Breast epithelium (tissue), 4 donors: ENCODE results near the gene ZNF546. TPM values are rescaled to one million over a fixed set of nuclear protein-coding genes. Genes with fewer than 3 reads are reported as not detected.
"Not testable (repeated sequence)": the region's sequence is repeated elsewhere in the genome, so short reads cannot be mapped to it uniquely, and the experiment has no call there.

Source experiments
- DNase-seq, 2 donors: peaks; one replicate each; pipeline ENCODE4 v3.0.0-alpha.2; 2019; ENCODE audit warnings: low spot score in 2 of 2
- H3K27ac ChIP-seq, 2 donors: fragments of 200-600 bp; sonication (generic) in 1 of 2; one replicate each; pipeline ENCODE4 v1.5.1; 2016 to 2019; ENCODE audit warnings: mild to moderate bottlenecking in 1 of 2
- H3K27me3 ChIP-seq, 2 donors: fragments of 200-600 bp; sonication (generic) in 1 of 2; one replicate each; pipeline versions ENCODE4 v1.5.1 to v1.6.0; 2017 to 2019; ENCODE audit warnings: control low read depth in 1 of 2, mild to moderate bottlenecking in 1 of 2
- H3K36me3 ChIP-seq: fragments of 200-600 bp; one replicate; pipeline ENCODE4 v1.5.1; 2019
- H3K4me1 ChIP-seq, 2 donors: fragments of 200-600 bp; sonication (generic); one replicate each; pipeline ENCODE4 v1.5.1; 2016 to 2019; ENCODE audit warnings: control low read depth in 1 of 2
- H3K4me3 ChIP-seq, 3 donors: fragments of 200-600 bp; sonication (generic); 1 replicate in 2 of 3; 2 replicates in 1 of 3; pipeline ENCODE4 v1.5.1; 2016 to 2019; ENCODE audit warnings: mild to moderate bottlenecking in 3 of 3, moderate library complexity in 2 of 3
- H3K9me3 ChIP-seq, 2 donors: fragments of 200-600 bp; sonication (generic) in 1 of 2; one replicate each; pipeline ENCODE4 v1.5.1; 2016 to 2019; ENCODE audit warnings: control low read depth in 1 of 2
- POLR2A ChIP-seq: fragments of 450-650 bp; IDR thresholded peaks from one replicate; pipeline ENCODE4 v1.6.1; 2016; ENCODE audit warnings: antibody characterized with exemption, mild to moderate bottlenecking, moderate library complexity
- POLR2AphosphoS5 ChIP-seq, 3 donors: sonication (generic); formaldehyde crosslinking; IDR thresholded peaks; one replicate each; pipeline ENCODE4 v1.6.1; 2017; ENCODE audit warnings: antibody characterized with exemption in 3 of 3
- intact Hi-C: fragments of 100-400 bp; cut with DNase I; formaldehyde crosslinking; loops from one replicate; pipeline ENCODE4 v1.15.1; 2023; ENCODE audit warnings: low total_unique reads
- total RNA-seq, 3 donors: library from RNA; depleted of rRNA; stranded (reverse); fragments of >200 nt; gene quantifications; one replicate each; pipeline ENCODE4 v1.1.0, GENCODE V29; 2016
- TF ChIP-seq, protein P1 (sequence below), 3 donors: fragments of 450-650 bp; IDR thresholded peaks; one replicate each; pipeline ENCODE4 v1.5.1; 2016 to 2017; ENCODE audit warnings: antibody characterized with exemption in 3 of 3, mild to moderate bottlenecking in 3 of 3, moderate library complexity in 3 of 3

The ZNF546 gene
- total RNA-seq, 3 donors from 2014 or later, result 4.3 to 9.7 (median 8.8) TPM

DNA sequence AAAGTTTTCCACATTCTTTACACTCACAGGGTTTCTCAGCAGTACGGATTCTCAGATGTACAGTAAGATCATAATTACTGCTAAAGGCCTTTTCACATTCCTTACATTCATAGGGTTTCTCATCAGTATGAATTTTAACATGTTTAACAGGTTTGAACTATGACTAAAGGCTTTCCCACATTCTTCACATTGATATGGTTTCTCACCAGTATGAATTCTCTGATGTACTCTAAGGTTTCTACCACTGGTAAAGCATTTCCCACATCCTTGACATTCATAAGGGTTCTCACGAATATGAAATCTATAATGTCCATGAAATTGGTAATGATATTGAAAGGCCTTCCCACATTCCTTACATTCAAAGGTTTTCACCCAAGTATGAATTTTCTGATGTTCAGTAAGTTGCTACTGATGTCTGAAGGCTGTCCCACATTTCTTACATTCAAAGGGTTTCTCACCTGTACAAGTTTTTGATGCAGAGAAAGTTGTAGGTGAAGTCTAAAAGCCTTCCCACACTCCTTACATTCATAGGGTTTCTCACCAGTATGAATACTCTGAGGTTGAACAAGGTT is 37.2 kb downstream of the ZNF546 start:
- H3K27me3 ChIP-seq, result no peaks in the 10 kb centered on the region
- no peak overlapping the region for H3K27ac ChIP-seq
- H3K36me3 ChIP-seq, result no peaks in the 10 kb centered on the region
- DNase-seq, result no peak
- H3K4me3 ChIP-seq, result no peak overlapping the region
- peaks cover 70 to 89% of the 10 kb centered on the region in 2 donors for H3K9me3 ChIP-seq
- intact Hi-C loops, result no loop called here
- no peaks in the 10 kb centered on the region for H3K4me1 ChIP-seq
- TF ChIP-seq, protein P1, sequence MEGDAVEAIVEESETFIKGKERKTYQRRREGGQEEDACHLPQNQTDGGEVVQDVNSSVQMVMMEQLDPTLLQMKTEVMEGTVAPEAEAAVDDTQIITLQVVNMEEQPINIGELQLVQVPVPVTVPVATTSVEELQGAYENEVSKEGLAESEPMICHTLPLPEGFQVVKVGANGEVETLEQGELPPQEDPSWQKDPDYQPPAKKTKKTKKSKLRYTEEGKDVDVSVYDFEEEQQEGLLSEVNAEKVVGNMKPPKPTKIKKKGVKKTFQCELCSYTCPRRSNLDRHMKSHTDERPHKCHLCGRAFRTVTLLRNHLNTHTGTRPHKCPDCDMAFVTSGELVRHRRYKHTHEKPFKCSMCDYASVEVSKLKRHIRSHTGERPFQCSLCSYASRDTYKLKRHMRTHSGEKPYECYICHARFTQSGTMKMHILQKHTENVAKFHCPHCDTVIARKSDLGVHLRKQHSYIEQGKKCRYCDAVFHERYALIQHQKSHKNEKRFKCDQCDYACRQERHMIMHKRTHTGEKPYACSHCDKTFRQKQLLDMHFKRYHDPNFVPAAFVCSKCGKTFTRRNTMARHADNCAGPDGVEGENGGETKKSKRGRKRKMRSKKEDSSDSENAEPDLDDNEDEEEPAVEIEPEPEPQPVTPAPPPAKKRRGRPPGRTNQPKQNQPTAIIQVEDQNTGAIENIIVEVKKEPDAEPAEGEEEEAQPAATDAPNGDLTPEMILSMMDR (IDR thresholded peaks at IDR 0.05), result no peak
- TF ChIP-seq POLR2A (no peak), POLR2AphosphoS5 (IDR thresholded peaks at IDR 0.05) (no peak)

DNA sequence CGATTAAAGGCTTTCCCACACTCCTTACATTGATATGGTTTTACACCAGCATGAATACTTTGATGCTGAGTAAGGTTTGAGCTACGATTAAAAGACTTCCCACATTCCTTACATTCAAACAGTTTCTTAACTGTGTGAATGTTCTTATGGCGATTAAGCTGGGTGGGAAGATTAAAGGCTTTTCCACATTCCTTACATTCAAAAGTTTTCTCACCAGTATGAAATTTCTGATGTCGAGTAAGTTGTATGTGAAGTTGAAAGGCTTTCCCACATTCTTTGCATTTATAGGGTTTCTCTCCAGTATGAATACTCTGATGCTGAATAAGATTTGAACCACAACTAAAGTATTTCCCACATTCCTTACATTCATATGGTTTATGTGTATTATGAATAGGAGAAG is 39.1 kb downstream of the ZNF546 start:
- H3K27me3 ChIP-seq, result no peaks in the 10 kb centered on the region
- intact Hi-C loops, result no loop called here
- TF ChIP-seq POLR2A (no peak), POLR2AphosphoS5 (IDR thresholded peaks at IDR 0.05) (no peak)
- TF ChIP-seq, protein P1 (IDR thresholded peaks at IDR 0.05), result no peak
- no peak overlapping the region for H3K4me3 ChIP-seq
- no peak for DNase-seq
- no peaks in the 10 kb centered on the region for H3K36me3 ChIP-seq
- H3K9me3 ChIP-seq, result peaks cover 58 to 70% of the 10 kb centered on the region in 2 donors
- no peaks in the 10 kb centered on the region for H3K4me1 ChIP-seq
- H3K27ac ChIP-seq, result no peak overlapping the region

DNA sequence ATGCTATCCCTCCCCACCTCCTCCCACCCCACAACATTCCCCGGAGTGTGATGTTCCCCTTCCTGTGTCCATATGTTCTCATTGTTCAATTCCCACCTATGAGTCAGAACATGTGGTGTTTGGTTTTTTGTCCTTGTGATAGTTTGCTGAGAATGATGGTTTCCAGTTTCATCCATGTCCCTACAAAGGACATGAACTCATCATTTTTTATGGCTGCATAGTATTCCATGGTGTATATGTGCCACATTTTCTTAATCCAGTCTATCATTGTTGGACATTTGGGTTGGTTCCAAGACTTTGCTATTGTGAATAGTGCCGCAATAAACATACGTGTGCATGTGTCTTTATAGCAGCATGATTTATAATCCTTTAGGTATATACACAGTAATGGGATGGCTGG is 41.2 kb downstream of the ZNF546 start:
- intact Hi-C loops, result not testable (repeated sequence)

DNA sequence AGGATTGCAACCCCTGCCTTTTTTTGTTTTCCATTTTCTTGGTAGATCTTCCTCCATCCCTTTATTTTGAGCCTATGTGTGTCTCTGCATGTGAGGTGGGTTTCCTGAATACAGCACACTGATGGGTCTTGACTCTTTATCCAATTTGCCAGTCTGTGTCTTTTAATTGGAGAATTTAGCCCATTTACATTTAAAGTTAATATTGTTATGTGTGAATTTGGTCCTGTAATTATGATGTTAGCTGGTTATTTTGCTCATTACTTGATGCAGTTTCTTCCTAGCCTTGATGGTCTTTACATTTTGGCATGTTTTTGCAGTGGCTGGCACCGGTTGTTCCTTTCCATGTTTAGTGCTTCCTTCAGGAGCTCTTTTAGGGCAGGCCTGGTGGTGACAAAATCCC is 44.9 kb downstream of the ZNF546 start:
- H3K4me1 ChIP-seq, intact Hi-C loops, H3K27ac ChIP-seq, H3K36me3 ChIP-seq, DNase-seq, H3K4me3 ChIP-seq, H3K27me3 ChIP-seq: not testable (repeated sequence)
- peaks cover 29 to 40% of the 10 kb centered on the region in 2 donors for H3K9me3 ChIP-seq

More for the DNA sequence above, 41.2 kb downstream of the ZNF546 start:
- H3K4me1 ChIP-seq, DNase-seq, H3K36me3 ChIP-seq, H3K27ac ChIP-seq, H3K27me3 ChIP-seq, H3K4me3 ChIP-seq: not testable (repeated sequence)
- H3K9me3 ChIP-seq, result peaks cover 48 to 49% of the 10 kb centered on the region in 2 donors

DNA sequence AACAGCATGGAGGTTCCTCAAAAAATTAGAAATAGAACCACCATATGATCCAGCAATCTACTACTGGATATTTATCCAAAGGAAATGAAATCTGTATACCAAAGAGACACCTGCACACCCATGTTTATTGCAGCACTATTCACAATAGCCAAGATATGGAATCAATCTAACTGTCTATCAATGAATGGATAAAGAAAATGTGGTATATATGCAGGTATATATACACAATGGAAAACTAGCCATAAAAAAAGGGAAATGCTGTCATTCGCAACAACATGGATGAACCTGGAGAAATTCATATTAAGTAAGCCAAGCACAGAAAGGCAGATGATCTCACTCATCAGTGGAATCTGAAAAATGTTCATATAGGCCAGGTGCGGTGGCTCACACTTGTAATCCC is 56.6 kb downstream of the ZNF546 start:
- no peak overlapping the region for H3K27ac ChIP-seq
- peaks cover 0 to 13% of the 10 kb centered on the region in 2 donors for H3K4me1 ChIP-seq
- intact Hi-C loops, result no loop called here
- DNase-seq, result no peak
- no peaks in the 10 kb centered on the region for H3K36me3 ChIP-seq
- no peak overlapping the region for H3K4me3 ChIP-seq
- H3K27me3 ChIP-seq, result no peaks in the 10 kb centered on the region
- TF ChIP-seq, protein P1 (IDR thresholded peaks at IDR 0.05), result no peak
- TF ChIP-seq POLR2A, result no peak
- no peak for TF ChIP-seq POLR2AphosphoS5 (IDR thresholded peaks at IDR 0.05)
- peaks cover 5 to 15% of the 10 kb centered on the region in 2 donors for H3K9me3 ChIP-seq

DNA sequence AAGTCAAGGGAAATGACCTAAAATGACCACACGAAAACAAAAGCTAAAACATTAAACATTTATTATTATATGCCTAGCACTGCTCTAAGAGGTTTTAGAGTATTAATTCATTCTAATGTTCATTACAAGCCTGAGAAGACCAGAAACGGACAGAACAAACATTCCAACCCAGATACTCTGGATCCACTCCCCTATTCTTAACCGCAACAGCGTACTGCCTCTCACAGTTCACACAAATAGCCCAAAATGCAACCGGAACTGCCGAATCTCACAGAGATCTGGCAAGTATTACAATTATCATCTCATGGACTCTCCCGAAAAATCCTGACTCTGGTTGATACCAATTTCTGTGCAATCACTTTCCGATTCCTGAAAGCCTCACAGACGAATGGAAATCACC is 57.8 kb downstream of the ZNF546 start:
- no peaks in the 10 kb centered on the region for H3K27me3 ChIP-seq
- H3K4me3 ChIP-seq, result peak overlapping the region in 2 of 3 donors; percentile 72 to 78
- H3K4me1 ChIP-seq, result peaks cover 0 to 13% of the 10 kb centered on the region in 2 donors
- no peak overlapping the region for H3K27ac ChIP-seq
- DNase-seq, result no peak
- H3K36me3 ChIP-seq, result peaks cover 4% of the 10 kb centered on the region
- intact Hi-C loops, result no loop called here
- TF ChIP-seq, protein P1 (IDR thresholded peaks at IDR 0.05), result no peak
- TF ChIP-seq POLR2A (no peak), POLR2AphosphoS5 (IDR thresholded peaks at IDR 0.05) (no peak)
- H3K9me3 ChIP-seq, result peaks cover 5 to 27% of the 10 kb centered on the region in 2 donors
